ENCODE data around the gene MTNR1A. TPM values are rescaled to one million over a fixed set of nuclear protein-coding genes. Genes with fewer than 3 reads are reported as not detected.

The MTNR1A gene
- total RNA-seq, result 1.5 TPM
- polyA plus RNA-seq (ENCODE audit: insufficient read depth, low read depth, low replicate concordance), result not detected
- long read RNA-seq, donor 1, result 0 reads
- long read RNA-seq, donor 2, partial matches to known transcripts, result 0 of 2 reads
- long read RNA-seq, donor 2, other reads (novel, unspliced or antisense), result 0 of 2 reads
- long read RNA-seq, donor 3, partial matches to known transcripts, result 0 of 2 reads
- long read RNA-seq, donor 3, other reads (novel, unspliced or antisense), result 0 of 2 reads
- long read RNA-seq, donor 4, result 0 reads
- long read RNA-seq, donor 5, result 0 reads
- long read RNA-seq, donor 6, result 0 reads
- long read RNA-seq, donor 7, partial matches to known transcripts, result 0 of 2 reads
- long read RNA-seq, donor 7, other reads (novel, unspliced or antisense), result 0 of 2 reads
- long read RNA-seq, donor 8, partial matches to known transcripts, result 0 of 1 reads
- long read RNA-seq, donor 8, other reads (novel, unspliced or antisense), result 0 of 1 reads
- long read RNA-seq, donor 9, partial matches to known transcripts, result 0 of 1 reads
- long read RNA-seq, donor 9, other reads (novel, unspliced or antisense), result 0 of 1 reads
- long read RNA-seq, donor 10, result 0 reads

GRCh38 chr4:186554914-186555827 lies at the start of gene MTNR1A:
Gene MTNR1A, minus strand, starts transcription at chr4:186555567. Its CDS starts 202 bp downstream, at chr4:186555365.
- peak within 1 kb of the TSS in 1 of 2 donors; percentile 7 for H3K27ac ChIP-seq (ENCODE audit: low read depth in 2 of 2, low read length in 2 of 2)
- FAIRE-seq, result no peak
- H3K4me1 ChIP-seq (ENCODE audit: control insufficient read depth in 2 of 3, insufficient read depth in 2 of 3, low read depth in 1 of 3, low read length in 3 of 3), result peaks cover 0 to 2% (median 0%) of the 10 kb centered on the region in 3 donors
- H3K9me3 ChIP-seq (ENCODE audit: control insufficient read depth in 2 of 3, insufficient read depth in 1 of 3, low read length in 3 of 3), result peaks cover 0 to 3% (median 0%) of the 10 kb centered on the region in 3 donors
- peak within 1 kb of the TSS; percentile 54 to 74 (median 67) for H3K4me3 ChIP-seq (ENCODE audit: low read length in 3 of 3)
- peak in 4 of 5 donors; percentile 53 to 69 (median 56) for DNase-seq
- peak; percentile 42 for TF ChIP-seq CTCF (IDR thresholded peaks at IDR 0.05; ENCODE audit: borderline replicate concordance, extremely low read depth, insufficient read depth)
- intact Hi-C loops (cut with DNase I), result no loop called here
- no peaks in the 10 kb centered on the region for H3K36me3 ChIP-seq (ENCODE audit: control insufficient read depth in 2 of 3, insufficient read depth in 3 of 3, low read length in 3 of 3)
- H3K27me3 ChIP-seq (ENCODE audit: control insufficient read depth, insufficient read depth, low read length), result no peaks in the 10 kb centered on the region
- peak within 1 kb of the TSS in 2 of 3 donors; percentile 30 to 35 for H3K9ac ChIP-seq (ENCODE audit: low read length in 3 of 3)

- DNase-seq, result no peak
Measured at GRCh38 chr4:186604124-186604807, 48.9 kb upstream of the MTNR1A start.

More at GRCh38 chr4:186604124-186604807, 48.9 kb upstream of the MTNR1A start:
- H3K9me3 ChIP-seq (ENCODE audit: control insufficient read depth in 2 of 3, insufficient read depth in 1 of 3, low read length in 3 of 3), result no peaks in the 10 kb centered on the region
- no peaks in the 10 kb centered on the region for H3K4me1 ChIP-seq (ENCODE audit: control insufficient read depth in 2 of 3, insufficient read depth in 2 of 3, low read depth in 1 of 3, low read length in 3 of 3)
- intact Hi-C loops (cut with DNase I), result no loop called here
- H3K27me3 ChIP-seq (ENCODE audit: control insufficient read depth, insufficient read depth, low read length), result no peaks in the 10 kb centered on the region
- TF ChIP-seq CTCF (IDR thresholded peaks at IDR 0.05; ENCODE audit: borderline replicate concordance, extremely low read depth, insufficient read depth), result no peak
- no peak for FAIRE-seq
- H3K36me3 ChIP-seq (ENCODE audit: control insufficient read depth in 2 of 3, insufficient read depth in 3 of 3, low read length in 3 of 3), result peaks cover 25 to 71% (median 56%) of the 10 kb centered on the region in 3 donors
- no peak overlapping the region for H3K27ac ChIP-seq (ENCODE audit: low read depth in 2 of 2, low read length in 2 of 2)
- H3K9ac ChIP-seq (ENCODE audit: low read length in 3 of 3), result no peak overlapping the region
- H3K4me3 ChIP-seq (ENCODE audit: low read length in 3 of 3), result no peak overlapping the region

Measured in kidney (tissue), 22 donors.